ENCODE results near the gene NMRK1. TPM values are rescaled to one million over a fixed set of nuclear protein-coding genes. Genes with fewer than 3 reads are reported as not detected.
A peak's percentile ranks its signal among the peaks of the same experiment; 100 is the strongest.

The NMRK1 gene
- total RNA-seq, 1 experiment from 2014 or later = 24.6 TPM

DNA sequence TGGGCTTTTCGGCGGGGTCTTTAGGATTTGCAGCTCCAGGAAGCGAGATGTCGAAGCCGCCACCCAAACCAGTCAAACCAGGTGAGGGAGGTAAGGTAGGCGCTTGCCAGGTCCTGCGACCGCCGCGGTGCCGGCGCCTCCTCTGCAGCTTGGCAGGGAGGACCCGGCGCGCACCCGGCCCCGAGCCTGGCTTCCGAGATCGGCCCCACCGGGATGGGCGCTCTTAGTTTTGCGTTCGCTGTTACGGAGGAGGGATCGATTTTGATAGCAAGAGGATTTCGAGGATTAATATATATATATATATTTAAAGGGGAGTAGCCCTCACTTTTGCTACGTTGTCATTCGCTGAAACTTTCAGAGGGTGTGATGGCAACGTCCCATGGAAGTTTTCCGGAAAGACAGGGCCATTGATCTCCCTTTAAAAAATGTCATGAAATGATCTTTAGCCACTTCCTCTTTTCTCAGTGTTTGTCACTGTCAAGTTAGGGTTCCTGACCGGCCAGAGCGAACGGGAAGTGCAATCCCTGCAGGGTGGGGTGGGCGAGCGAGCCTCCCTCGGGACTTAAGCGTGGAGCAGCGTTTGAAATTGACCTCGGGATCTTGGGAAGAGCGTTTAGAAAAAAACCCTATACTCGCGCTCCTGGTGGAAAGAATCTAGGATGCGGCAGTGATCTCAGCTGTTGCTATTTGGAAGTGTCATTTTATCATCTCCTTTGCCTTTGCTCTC is 854 bp upstream of the NMRK1 start:
- CTCF ChIA-PET = interaction anchor here (0.6 to 9.1 kb wide), 6 partner anchors 11 to 314 kb away, joined by 3 to 53 read pairs (median 4); partner anchors contain the start of gene CARNMT1
- no TSS peak for BruUV-seq (replicated peaks)
- TF ChIP-seq, protein P1, sequence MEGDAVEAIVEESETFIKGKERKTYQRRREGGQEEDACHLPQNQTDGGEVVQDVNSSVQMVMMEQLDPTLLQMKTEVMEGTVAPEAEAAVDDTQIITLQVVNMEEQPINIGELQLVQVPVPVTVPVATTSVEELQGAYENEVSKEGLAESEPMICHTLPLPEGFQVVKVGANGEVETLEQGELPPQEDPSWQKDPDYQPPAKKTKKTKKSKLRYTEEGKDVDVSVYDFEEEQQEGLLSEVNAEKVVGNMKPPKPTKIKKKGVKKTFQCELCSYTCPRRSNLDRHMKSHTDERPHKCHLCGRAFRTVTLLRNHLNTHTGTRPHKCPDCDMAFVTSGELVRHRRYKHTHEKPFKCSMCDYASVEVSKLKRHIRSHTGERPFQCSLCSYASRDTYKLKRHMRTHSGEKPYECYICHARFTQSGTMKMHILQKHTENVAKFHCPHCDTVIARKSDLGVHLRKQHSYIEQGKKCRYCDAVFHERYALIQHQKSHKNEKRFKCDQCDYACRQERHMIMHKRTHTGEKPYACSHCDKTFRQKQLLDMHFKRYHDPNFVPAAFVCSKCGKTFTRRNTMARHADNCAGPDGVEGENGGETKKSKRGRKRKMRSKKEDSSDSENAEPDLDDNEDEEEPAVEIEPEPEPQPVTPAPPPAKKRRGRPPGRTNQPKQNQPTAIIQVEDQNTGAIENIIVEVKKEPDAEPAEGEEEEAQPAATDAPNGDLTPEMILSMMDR (IDR thresholded peaks at IDR 0.05; ENCODE audit: unreplicated experiment) = peak; percentile 14
- peak overlapping the region; percentile 97 for H3K27ac Mint-ChIP-seq (ENCODE audit: low read depth, unreplicated experiment)
- DNase-seq (ENCODE audit: unreplicated experiment) = peak; percentile 45
- intact Hi-C loops (cut with micrococcal nuclease) = loop anchor here (5.0 kb wide), 3 partner anchors 98 to 1303 kb away; partner anchors contain the start of gene RFK
- peaks cover 24% of the 10 kb centered on the region for H3K4me1 Mint-ChIP-seq (ENCODE audit: insufficient read depth, unreplicated experiment)
- H3K9me3 Mint-ChIP-seq (ENCODE audit: unreplicated experiment) = no peaks in the 10 kb centered on the region
- H3K27me3 Mint-ChIP-seq (ENCODE audit: insufficient read depth, unreplicated experiment) = no peaks in the 10 kb centered on the region
- peak overlapping the region; percentile 99 for H3K4me3 Mint-ChIP-seq (ENCODE audit: unreplicated experiment)
- POLR2A ChIA-PET = interaction anchor here (0.8 to 8.3 kb wide), 15 partner anchors 17 to 1940 kb away, joined by 3 to 121 read pairs (median 5); partner anchors contain the start of genes C9orf40 and CARNMT1
- peaks cover 8% of the 10 kb centered on the region for H3K36me3 Mint-ChIP-seq (ENCODE audit: insufficient read depth, unreplicated experiment)

DNA sequence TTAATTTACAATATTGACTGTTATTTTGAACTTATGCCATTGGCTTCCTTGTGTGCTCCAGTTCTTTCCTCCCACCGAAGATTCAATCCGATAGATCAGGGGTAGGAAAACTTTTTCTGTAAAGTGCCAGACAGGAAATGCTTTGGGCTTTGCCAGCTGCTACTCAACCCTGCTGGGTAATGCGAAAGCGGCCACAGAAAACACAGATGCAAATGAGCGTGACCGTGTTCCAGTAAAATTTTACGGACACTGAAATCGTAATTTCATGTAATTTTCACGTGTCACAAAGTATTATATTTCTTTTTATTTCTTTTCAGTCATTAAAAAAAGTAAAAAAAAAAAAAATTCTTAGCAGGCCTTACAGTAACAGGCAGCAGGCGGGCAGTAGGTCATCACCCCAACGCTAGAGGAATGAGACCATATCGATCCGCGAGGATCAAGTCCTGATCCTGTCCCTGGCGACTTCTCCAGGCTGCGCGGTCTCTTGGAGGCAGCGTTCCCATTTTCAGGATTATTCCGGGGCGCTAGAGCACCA is 599 bp downstream of the NMRK1 start:
- ChIA-PET CTCF (interaction anchor here (0.6 to 9.1 kb wide), 6 partner anchors 12 to 512 kb away, joined by 3 to 53 read pairs (median 4); partner anchors contain the start of gene CARNMT1), POLR2A (interaction anchor here (0.6 to 8.3 kb wide), 27 partner anchors 15 to 1939 kb away, joined by 3 to 121 read pairs (median 4); partner anchors contain the start of genes C9orf40 and CARNMT1)
- H3K36me3 Mint-ChIP-seq (ENCODE audit: insufficient read depth, unreplicated experiment) = no peaks in the 10 kb centered on the region
- BruUV-seq (replicated peaks) = TSS peak; percentile 66
- peak overlapping the region; percentile 80 for H3K27ac Mint-ChIP-seq (ENCODE audit: low read depth, unreplicated experiment)
- H3K4me1 Mint-ChIP-seq (ENCODE audit: insufficient read depth, unreplicated experiment) = peaks cover 33% of the 10 kb centered on the region
- H3K27me3 Mint-ChIP-seq (ENCODE audit: insufficient read depth, unreplicated experiment) = no peaks in the 10 kb centered on the region
- TF ChIP-seq, protein P1 (IDR thresholded peaks at IDR 0.05; ENCODE audit: unreplicated experiment) = no peak
- H3K4me3 Mint-ChIP-seq (ENCODE audit: unreplicated experiment) = peak overlapping the region; percentile 99
- intact Hi-C loops (cut with micrococcal nuclease) = loop anchor here (5.0 kb wide), 3 partner anchors 100 to 1305 kb away; partner anchors contain the start of gene RFK
- DNase-seq (ENCODE audit: unreplicated experiment) = peak; percentile 65
- no peaks in the 10 kb centered on the region for H3K9me3 Mint-ChIP-seq (ENCODE audit: unreplicated experiment)

- TF ChIP-seq, protein P1 (IDR thresholded peaks at IDR 0.05; ENCODE audit: unreplicated experiment) = no peak
- H3K4me3 Mint-ChIP-seq (ENCODE audit: unreplicated experiment) = peak overlapping the region; percentile 99
- no peak for DNase-seq (ENCODE audit: unreplicated experiment)
- H3K27me3 Mint-ChIP-seq (ENCODE audit: insufficient read depth, unreplicated experiment) = no peaks in the 10 kb centered on the region
- H3K4me1 Mint-ChIP-seq (ENCODE audit: insufficient read depth, unreplicated experiment) = peaks cover 33% of the 10 kb centered on the region
- no peaks in the 10 kb centered on the region for H3K9me3 Mint-ChIP-seq (ENCODE audit: unreplicated experiment)
- no TSS peak for BruUV-seq (replicated peaks)
- intact Hi-C loops (cut with micrococcal nuclease) = loop anchor here (5.0 kb wide), 3 partner anchors 101 to 1306 kb away; partner anchors contain the start of gene RFK
- no peaks in the 10 kb centered on the region for H3K36me3 Mint-ChIP-seq (ENCODE audit: insufficient read depth, unreplicated experiment)
- H3K27ac Mint-ChIP-seq (ENCODE audit: low read depth, unreplicated experiment) = peak overlapping the region; percentile 80
- POLR2A ChIA-PET = interaction anchor here (0.6 to 8.3 kb wide), 19 partner anchors 15 to 1934 kb away, joined by 3 to 121 read pairs (median 5); partner anchors contain the start of genes C9orf40 and CARNMT1
- CTCF ChIA-PET = interaction anchor here (0.6 to 9.1 kb wide), 8 partner anchors 10 to 511 kb away, joined by 3 to 53 read pairs (median 4); partner anchors contain the start of gene CARNMT1
These were observed 1.2 kb downstream of the NMRK1 start for GRCh38 chr9:75086541-75087288.

Data from MCF 10A (cell line).